Hepatocyte (in vitro differentiated cells): ENCODE measurements around the gene SOX6. TPM values are rescaled to one million over a fixed set of nuclear protein-coding genes. Genes with fewer than 3 reads are reported as not detected.

Source experiments
- DNase-seq: peaks from one replicate; pipeline ENCODE4 v3.0.0-alpha.2; 2016; ENCODE audit warnings: low spot score
- H2AFZ ChIP-seq: fragments of 200-600 bp; sonication (generic); 2 replicates; pipeline ENCODE4 v1.6.0; 2016; ENCODE audit warnings: antibody characterized with exemption, mild to moderate bottlenecking
- H3K27ac ChIP-seq: fragments of 200-600 bp; sonication (generic); 2 replicates; pipeline ENCODE4 v1.5.1; 2016; ENCODE audit warnings: mild to moderate bottlenecking
- H3K27me3 ChIP-seq: fragments of 200-600 bp; sonication (generic); 2 replicates; pipeline ENCODE4 v1.6.1; 2016
- H3K36me3 ChIP-seq: fragments of 200-600 bp; sonication (generic); replicated peaks from 2 replicates; pipeline ENCODE4 v1.5.1; 2016; ENCODE audit warnings: low read depth; ENCODE audit not compliant: insufficient read depth
- H3K4me1 ChIP-seq: fragments of 200-600 bp; sonication (generic); 2 replicates; pipeline ENCODE4 v1.5.1; 2016; ENCODE audit warnings: mild to moderate bottlenecking, moderate library complexity; ENCODE audit not compliant: insufficient read depth
- H3K4me2 ChIP-seq: fragments of 200-600 bp; sonication (generic); 2 replicates; pipeline ENCODE4 v1.6.0; 2016
- H3K4me3 ChIP-seq: fragments of 200-600 bp; sonication (generic); 2 replicates; pipeline ENCODE4 v1.5.1; 2016; ENCODE audit warnings: mild to moderate bottlenecking
- H3K79me2 ChIP-seq: fragments of 200-600 bp; sonication (generic); 2 replicates; pipeline ENCODE4 v1.6.0; 2017; ENCODE audit warnings: mild to moderate bottlenecking
- H3K9me2 ChIP-seq: fragments of 200-600 bp; sonication (generic); replicated peaks from 2 replicates; pipeline ENCODE4 v1.6.0; 2017; ENCODE audit warnings: mild to moderate bottlenecking; ENCODE audit not compliant: insufficient read depth
- H3K9me3 ChIP-seq: fragments of 200-600 bp; sonication (generic); 2 replicates; pipeline ENCODE4 v1.5.1; 2016; ENCODE audit warnings: low read depth, mild to moderate bottlenecking
- H4K20me1 ChIP-seq: fragments of 200-600 bp; sonication (generic); 2 replicates; pipeline ENCODE4 v1.6.0; 2016; ENCODE audit warnings: mild to moderate bottlenecking; ENCODE audit not compliant: insufficient read depth, poor library complexity, severe bottlenecking
- EZH2 ChIP-seq: fragments of 200-600 bp; sonication (generic); IDR thresholded peaks from 2 replicates; pipeline ENCODE4 v1.6.1; 2016; ENCODE audit warnings: antibody characterized with exemption, mild to moderate bottlenecking, borderline replicate concordance
- EZH2phosphoT487 ChIP-seq: fragments of 200-600 bp; sonication (generic); IDR thresholded peaks from one replicate; pipeline ENCODE4 v1.6.1; 2018; ENCODE audit warnings: antibody characterized with exemption, mild to moderate bottlenecking, low read depth, moderate library complexity; ENCODE audit not compliant: unreplicated experiment, severe bottlenecking
- WGBS: methylation state at CpG from one replicate; pipeline ENCODE4 v1.1.6; 2016; ENCODE audit warnings: low lambda C conversion rate; ENCODE audit errors: missing lambda C conversion rate; 5-methylcytosine and 5-hydroxymethylcytosine counted together
- polyA plus RNA-seq: library from polyadenylated mRNA; unstranded; fragments of >200 nt; fragmentation: Nextera tagmentation; extraction: Ambion mirVana; gene quantifications from 2 replicates; pipeline ENCODE4 v1.2.1, GENCODE V29; 2016
- total RNA-seq: library from RNA; depleted of rRNA; stranded (reverse); fragments of >200 nt; gene quantifications from 2 replicates; pipeline ENCODE4 v1.2.3, GENCODE V29; 2014
- TF ChIP-seq, protein P1 (sequence below): fragments of 200-600 bp; sonication (generic); IDR thresholded peaks from 2 replicates; pipeline ENCODE4 v1.5.1; 2016; ENCODE audit warnings: antibody characterized with exemption, mild to moderate bottlenecking; ENCODE audit not compliant: poor library complexity

The SOX6 gene
- total and polyA plus RNA-seq, 2 experiments from 2014 or later = 23.2 to 75.7 TPM

GRCh38 chr11:16216831-16217230 lies 139.5 kb downstream of the SOX6 start:
- Histone ChIP-seq H3K27ac (no peak overlapping the region), H2AFZ (no peak overlapping the region), H3K9me3 (no peaks in the 10 kb centered on the region), H3K79me2 (no peaks in the 10 kb centered on the region), H3K4me3 (no peak overlapping the region), H3K4me1 (no peaks in the 10 kb centered on the region), H4K20me1 (no peaks in the 10 kb centered on the region), H3K27me3 (no peaks in the 10 kb centered on the region), H3K4me2 (no peak overlapping the region), H3K36me3 (no peaks in the 10 kb centered on the region), H3K9me2 (no peaks in the 10 kb centered on the region)
- TF ChIP-seq EZH2phosphoT487 (no peak), EZH2 (no peak)
- TF ChIP-seq, protein P1, sequence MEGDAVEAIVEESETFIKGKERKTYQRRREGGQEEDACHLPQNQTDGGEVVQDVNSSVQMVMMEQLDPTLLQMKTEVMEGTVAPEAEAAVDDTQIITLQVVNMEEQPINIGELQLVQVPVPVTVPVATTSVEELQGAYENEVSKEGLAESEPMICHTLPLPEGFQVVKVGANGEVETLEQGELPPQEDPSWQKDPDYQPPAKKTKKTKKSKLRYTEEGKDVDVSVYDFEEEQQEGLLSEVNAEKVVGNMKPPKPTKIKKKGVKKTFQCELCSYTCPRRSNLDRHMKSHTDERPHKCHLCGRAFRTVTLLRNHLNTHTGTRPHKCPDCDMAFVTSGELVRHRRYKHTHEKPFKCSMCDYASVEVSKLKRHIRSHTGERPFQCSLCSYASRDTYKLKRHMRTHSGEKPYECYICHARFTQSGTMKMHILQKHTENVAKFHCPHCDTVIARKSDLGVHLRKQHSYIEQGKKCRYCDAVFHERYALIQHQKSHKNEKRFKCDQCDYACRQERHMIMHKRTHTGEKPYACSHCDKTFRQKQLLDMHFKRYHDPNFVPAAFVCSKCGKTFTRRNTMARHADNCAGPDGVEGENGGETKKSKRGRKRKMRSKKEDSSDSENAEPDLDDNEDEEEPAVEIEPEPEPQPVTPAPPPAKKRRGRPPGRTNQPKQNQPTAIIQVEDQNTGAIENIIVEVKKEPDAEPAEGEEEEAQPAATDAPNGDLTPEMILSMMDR = no peak
- 82% methylated on average over 3 of the region's 3 CpGs for WGBS
- no peak for DNase-seq

GRCh38 chr11:16215352-16215751 lies 141.0 kb downstream of the SOX6 start:
- no peak for DNase-seq
- Histone ChIP-seq H3K27me3 (no peaks in the 10 kb centered on the region), H3K9me2 (no peaks in the 10 kb centered on the region), H3K4me2 (no peak overlapping the region), H3K79me2 (no peaks in the 10 kb centered on the region), H3K36me3 (no peaks in the 10 kb centered on the region), H3K4me3 (no peak overlapping the region), H3K4me1 (no peaks in the 10 kb centered on the region), H3K9me3 (no peaks in the 10 kb centered on the region), H3K27ac (no peak overlapping the region), H4K20me1 (no peaks in the 10 kb centered on the region), H2AFZ (no peak overlapping the region)
- no peak for TF ChIP-seq EZH2
- TF ChIP-seq EZH2phosphoT487 = no peak
- TF ChIP-seq, protein P1 = no peak
- 97% methylated on average over 1 of the region's 1 CpG for WGBS

- no peaks in the 10 kb centered on the region for H3K9me3 ChIP-seq
- no peak overlapping the region for H2AFZ ChIP-seq
- H3K27ac ChIP-seq = no peak overlapping the region
- no peak overlapping the region for H3K4me2 ChIP-seq
- no peak overlapping the region for H3K4me3 ChIP-seq
- no peaks in the 10 kb centered on the region for H3K4me1 ChIP-seq
- no peaks in the 10 kb centered on the region for H3K36me3 ChIP-seq
- no peaks in the 10 kb centered on the region for H4K20me1 ChIP-seq
- DNase-seq = no peak
- no peaks in the 10 kb centered on the region for H3K79me2 ChIP-seq
- H3K27me3 ChIP-seq = no peaks in the 10 kb centered on the region
- H3K9me2 ChIP-seq = no peaks in the 10 kb centered on the region
- TF ChIP-seq EZH2phosphoT487 (no peak), EZH2 (no peak)
- TF ChIP-seq, protein P1 = no peak
Observed at GRCh38 chr11:16211407-16211806, 144.9 kb downstream of the SOX6 start.

DNA sequence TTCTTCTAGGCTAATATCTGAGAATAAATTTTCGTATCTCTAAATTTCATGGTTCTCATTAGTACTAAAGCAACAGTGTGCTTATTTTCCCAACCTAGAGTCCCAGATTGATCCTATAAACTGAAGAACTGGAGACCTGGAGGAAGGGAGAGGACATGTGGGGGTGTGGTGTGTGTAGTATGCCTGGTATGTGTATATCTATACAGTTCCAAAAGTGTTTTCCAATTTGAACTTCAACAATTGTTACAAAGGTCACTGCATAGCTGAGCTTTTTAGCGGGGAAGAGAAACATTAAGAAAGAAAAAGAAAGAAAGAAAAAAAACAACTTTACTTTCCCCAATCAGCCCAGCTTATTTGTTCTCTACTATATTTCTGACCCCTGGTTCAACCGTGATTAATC lies 152.1 kb downstream of the SOX6 start:
- Histone ChIP-seq H3K4me3 (no peak overlapping the region), H3K27ac (no peak overlapping the region), H3K79me2 (no peaks in the 10 kb centered on the region), H3K9me2 (no peaks in the 10 kb centered on the region), H4K20me1 (no peaks in the 10 kb centered on the region), H3K9me3 (no peaks in the 10 kb centered on the region), H3K4me1 (no peaks in the 10 kb centered on the region), H3K27me3 (no peaks in the 10 kb centered on the region), H3K36me3 (no peaks in the 10 kb centered on the region), H2AFZ (no peak overlapping the region), H3K4me2 (peak overlapping the region; percentile 48)
- TF ChIP-seq EZH2 (no peak), EZH2phosphoT487 (no peak)
- 74% methylated on average over 3 of the region's 3 CpGs for WGBS
- no peak for DNase-seq
